ENCODE results near the gene MRPS18C.

Gene MRPS18C

DNA sequence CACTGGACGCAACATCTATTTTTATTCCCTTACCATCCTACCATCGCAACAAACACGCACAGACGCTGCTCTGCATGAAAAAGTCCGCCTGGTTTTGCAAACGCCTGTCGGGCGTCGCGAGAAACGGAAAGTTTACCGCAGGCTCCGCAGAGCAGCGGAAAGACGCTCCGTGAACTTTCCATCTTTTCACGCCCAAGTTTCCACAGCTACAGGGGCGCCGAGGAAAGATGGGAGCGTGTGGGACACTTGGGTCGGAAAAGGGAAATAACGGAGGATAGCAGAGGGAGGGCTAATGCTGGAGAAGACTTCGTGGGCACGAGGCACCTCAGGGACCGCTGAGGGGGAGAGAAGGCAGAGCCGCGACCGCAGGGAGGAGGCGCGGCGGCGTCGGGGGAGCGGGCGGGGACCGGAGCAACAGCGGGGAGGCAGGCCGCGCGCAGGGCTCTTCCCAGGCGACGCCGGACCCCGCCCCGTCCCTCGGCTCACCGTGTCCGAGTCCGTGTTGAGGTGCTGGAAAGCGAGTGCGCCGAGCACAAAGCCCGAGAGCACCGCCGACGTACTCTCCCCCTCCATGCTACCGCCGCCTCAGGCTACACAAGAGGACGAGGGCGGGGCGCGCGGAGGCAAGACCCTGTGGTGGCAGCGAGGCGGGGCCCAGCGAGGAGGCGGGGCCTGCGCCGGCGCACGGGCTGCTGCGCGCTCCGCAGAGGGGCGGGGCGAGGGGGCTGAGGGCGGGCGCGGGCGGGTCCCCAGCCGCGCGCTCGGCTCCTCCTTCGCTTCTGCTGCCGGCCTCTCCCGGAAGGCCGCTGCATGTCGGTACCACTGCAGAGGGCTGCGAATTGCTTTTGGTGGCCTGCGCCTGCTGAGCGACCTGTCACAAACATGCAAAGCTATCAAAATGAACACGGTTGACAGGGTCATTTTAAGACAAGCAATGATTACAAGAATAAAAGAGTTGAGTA, 28.9 kb downstream of the MRPS18C start, which contains the start of gene ABRAXAS1 (continued):
- TF ChIP-seq ZSCAN16 (tag by site-specific recombination; IDR thresholded peaks at IDR 0.05) (0 out of 2 replicates have a peak, but pooled peaks have one; percentile 20), ZNF747 (tag by site-specific recombination; IDR thresholded peaks at IDR 0.05) (no peak), ZNF37A (tag by site-specific recombination; IDR thresholded peaks at IDR 0.05) (no peak), ZXDB (tag by site-specific recombination; IDR thresholded peaks at IDR 0.05) (peak; percentile 77), ZNF600 (tag by site-specific recombination; IDR thresholded peaks at IDR 0.05) (peak; percentile 85), BCL6B (tag by site-specific recombination; IDR thresholded peaks at IDR 0.05) (no peak), ZIC2 (tag by site-specific recombination; IDR thresholded peaks at IDR 0.05) (peak; percentile 54), GFI1B (tag by site-specific recombination; IDR thresholded peaks at IDR 0.05) (no peak), TRIM28 (IDR thresholded peaks at IDR 0.05; ENCODE audit: borderline replicate concordance, low read length) (no peak), ZNF830 (tag by site-specific recombination; IDR thresholded peaks at IDR 0.05; ENCODE audit: low read depth) (no peak), ZBTB1 (tag by site-specific recombination; IDR thresholded peaks at IDR 0.05) (no peak), ZNF664 (tag by site-specific recombination; IDR thresholded peaks at IDR 0.05) (no peak), HOXA7 (CRISPR knock-in tag; IDR thresholded peaks at IDR 0.05; ENCODE audit: borderline replicate concordance) (no peak), AEBP2 (tag by site-specific recombination; IDR thresholded peaks at IDR 0.05; ENCODE audit: borderline replicate concordance) (no peak), WT1 (tag by site-specific recombination; IDR thresholded peaks at IDR 0.05) (peak; percentile 34; the same call in 1 of the 2 replicates), ZNF449 (tag by site-specific recombination; IDR thresholded peaks at IDR 0.05) (no peak), ZFP69B (tag by site-specific recombination; IDR thresholded peaks at IDR 0.05) (no peak; the same call in 1 of the 2 replicates), ZNF155 (tag by site-specific recombination; IDR thresholded peaks at IDR 0.05) (no peak), OVOL3 (tag by site-specific recombination; IDR thresholded peaks at IDR 0.05) (no peak), KLF9 (tag by site-specific recombination; IDR thresholded peaks at IDR 0.05; ENCODE audit: low read depth) (peak; percentile 82), HOXD13 (CRISPR knock-in tag; IDR thresholded peaks at IDR 0.05; ENCODE audit: borderline replicate concordance) (no peak), ZNF677 (tag by site-specific recombination; IDR thresholded peaks at IDR 0.05) (no peak), ZNF221 (tag by site-specific recombination; IDR thresholded peaks at IDR 0.05; ENCODE audit: borderline replicate concordance) (no peak), ZNF350 (tag by site-specific recombination; IDR thresholded peaks at IDR 0.05) (no peak), ZNF302 (tag by site-specific recombination; IDR thresholded peaks at IDR 0.05; ENCODE audit: low read depth) (no peak)
- TF ChIP-seq, protein P1, sequence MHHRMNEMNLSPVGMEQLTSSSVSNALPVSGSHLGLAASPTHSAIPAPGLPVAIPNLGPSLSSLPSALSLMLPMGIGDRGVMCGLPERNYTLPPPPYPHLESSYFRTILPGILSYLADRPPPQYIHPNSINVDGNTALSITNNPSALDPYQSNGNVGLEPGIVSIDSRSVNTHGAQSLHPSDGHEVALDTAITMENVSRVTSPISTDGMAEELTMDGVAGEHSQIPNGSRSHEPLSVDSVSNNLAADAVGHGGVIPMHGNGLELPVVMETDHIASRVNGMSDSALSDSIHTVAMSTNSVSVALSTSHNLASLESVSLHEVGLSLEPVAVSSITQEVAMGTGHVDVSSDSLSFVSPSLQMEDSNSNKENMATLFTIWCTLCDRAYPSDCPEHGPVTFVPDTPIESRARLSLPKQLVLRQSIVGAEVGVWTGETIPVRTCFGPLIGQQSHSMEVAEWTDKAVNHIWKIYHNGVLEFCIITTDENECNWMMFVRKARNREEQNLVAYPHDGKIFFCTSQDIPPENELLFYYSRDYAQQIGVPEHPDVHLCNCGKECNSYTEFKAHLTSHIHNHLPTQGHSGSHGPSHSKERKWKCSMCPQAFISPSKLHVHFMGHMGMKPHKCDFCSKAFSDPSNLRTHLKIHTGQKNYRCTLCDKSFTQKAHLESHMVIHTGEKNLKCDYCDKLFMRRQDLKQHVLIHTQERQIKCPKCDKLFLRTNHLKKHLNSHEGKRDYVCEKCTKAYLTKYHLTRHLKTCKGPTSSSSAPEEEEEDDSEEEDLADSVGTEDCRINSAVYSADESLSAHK (tag by site-specific recombination; IDR thresholded peaks at IDR 0.05) = no peak
- TF ChIP-seq, protein P2, sequence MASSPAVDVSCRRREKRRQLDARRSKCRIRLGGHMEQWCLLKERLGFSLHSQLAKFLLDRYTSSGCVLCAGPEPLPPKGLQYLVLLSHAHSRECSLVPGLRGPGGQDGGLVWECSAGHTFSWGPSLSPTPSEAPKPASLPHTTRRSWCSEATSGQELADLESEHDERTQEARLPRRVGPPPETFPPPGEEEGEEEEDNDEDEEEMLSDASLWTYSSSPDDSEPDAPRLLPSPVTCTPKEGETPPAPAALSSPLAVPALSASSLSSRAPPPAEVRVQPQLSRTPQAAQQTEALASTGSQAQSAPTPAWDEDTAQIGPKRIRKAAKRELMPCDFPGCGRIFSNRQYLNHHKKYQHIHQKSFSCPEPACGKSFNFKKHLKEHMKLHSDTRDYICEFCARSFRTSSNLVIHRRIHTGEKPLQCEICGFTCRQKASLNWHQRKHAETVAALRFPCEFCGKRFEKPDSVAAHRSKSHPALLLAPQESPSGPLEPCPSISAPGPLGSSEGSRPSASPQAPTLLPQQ (tag by site-specific recombination; IDR thresholded peaks at IDR 0.05) = peak; percentile 78
- TF ChIP-seq, protein P3, sequence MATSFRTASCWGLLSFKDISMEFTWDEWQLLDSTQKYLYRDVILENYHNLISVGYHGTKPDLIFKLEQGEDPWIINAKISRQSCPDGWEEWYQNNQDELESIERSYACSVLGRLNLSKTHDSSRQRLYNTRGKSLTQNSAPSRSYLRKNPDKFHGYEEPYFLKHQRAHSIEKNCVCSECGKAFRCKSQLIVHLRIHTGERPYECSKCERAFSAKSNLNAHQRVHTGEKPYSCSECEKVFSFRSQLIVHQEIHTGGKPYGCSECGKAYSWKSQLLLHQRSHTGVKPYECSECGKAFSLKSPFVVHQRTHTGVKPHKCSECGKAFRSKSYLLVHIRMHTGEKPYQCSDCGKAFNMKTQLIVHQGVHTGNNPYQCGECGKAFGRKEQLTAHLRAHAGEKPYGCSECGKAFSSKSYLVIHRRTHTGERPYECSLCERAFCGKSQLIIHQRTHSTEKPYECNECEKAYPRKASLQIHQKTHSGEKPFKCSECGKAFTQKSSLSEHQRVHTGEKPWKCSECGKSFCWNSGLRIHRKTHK (tag by site-specific recombination; IDR thresholded peaks at IDR 0.05) = no peak
